Nephron progenitor cell (in vitro differentiated cells): ENCODE data around the gene PDZRN3.

Experiments used
- DNase-seq: peaks from one replicate; pipeline ENCODE4 v3.0.0; 2021
- H3K27ac Mint-ChIP-seq: 2 replicates; pipeline ENCODE4 v1.8.0; 2021; ENCODE audit warnings: mild to moderate bottlenecking, moderate library complexity, mixed read lengths
- H3K27me3 Mint-ChIP-seq: 2 replicates; pipeline ENCODE4 v1.8.0; 2021; ENCODE audit warnings: mild to moderate bottlenecking, low read depth, mixed read lengths; ENCODE audit not compliant: poor library complexity
- H3K36me3 Mint-ChIP-seq: 2 replicates; pipeline ENCODE4 v1.8.0; 2021; ENCODE audit warnings: low read depth, mixed read lengths
- H3K4me1 Mint-ChIP-seq: 2 replicates; pipeline ENCODE4 v1.8.0; 2021; ENCODE audit warnings: mixed read lengths
- H3K4me3 Mint-ChIP-seq: 2 replicates; pipeline ENCODE4 v1.8.0; 2021; ENCODE audit warnings: mild to moderate bottlenecking, moderate library complexity, mixed read lengths
- H3K9me3 Mint-ChIP-seq: 2 replicates; pipeline ENCODE4 v1.8.0; 2021; ENCODE audit warnings: mild to moderate bottlenecking, moderate library complexity, mixed read lengths
- CTCF ChIP-seq: fragments of 200-600 bp; sonication (generic); IDR thresholded peaks from 2 replicates; pipeline ENCODE4 v1.5.0; 2021; ENCODE audit warnings: antibody characterized with exemption

Gene PDZRN3

GRCh38 chr3:73385568-73385967 is 239.2 kb downstream of the PDZRN3 start:
- Mint-ChIP-seq H3K36me3 (peaks cover 90% of the 10 kb centered on the region), H3K4me1 (peaks cover 34% of the 10 kb centered on the region), H3K4me3 (no peak overlapping the region), H3K27me3 (no peaks in the 10 kb centered on the region), H3K9me3 (no peaks in the 10 kb centered on the region), H3K27ac (peak overlapping the region; percentile 23)
- TF ChIP-seq CTCF: no peak
- no peak for DNase-seq

- H3K9me3 Mint-ChIP-seq: no peaks in the 10 kb centered on the region
- H3K4me1 Mint-ChIP-seq: peaks cover 30% of the 10 kb centered on the region
- H3K36me3 Mint-ChIP-seq: peaks cover 78% of the 10 kb centered on the region
- H3K27ac Mint-ChIP-seq: peak overlapping the region; percentile 72
- no peak for DNase-seq
- H3K27me3 Mint-ChIP-seq: no peaks in the 10 kb centered on the region
- TF ChIP-seq CTCF: no peak
- no peak overlapping the region for H3K4me3 Mint-ChIP-seq
Measured at GRCh38 chr3:73384091-73384906, 240.4 kb downstream of the PDZRN3 start.

GRCh38 chr3:73383470-73384049 is 241.2 kb downstream of the PDZRN3 start:
- H3K27me3 Mint-ChIP-seq: no peaks in the 10 kb centered on the region
- TF ChIP-seq CTCF: no peak
- H3K4me3 Mint-ChIP-seq: no peak overlapping the region
- no peaks in the 10 kb centered on the region for H3K9me3 Mint-ChIP-seq
- no peak for DNase-seq
- peak overlapping the region; percentile 72 for H3K27ac Mint-ChIP-seq
- H3K4me1 Mint-ChIP-seq: peaks cover 25% of the 10 kb centered on the region
- peaks cover 72% of the 10 kb centered on the region for H3K36me3 Mint-ChIP-seq

GRCh38 chr3:73381551-73381950 is 243.2 kb downstream of the PDZRN3 start:
- no peak for TF ChIP-seq CTCF
- H3K27me3 Mint-ChIP-seq: no peaks in the 10 kb centered on the region
- H3K4me3 Mint-ChIP-seq: no peak overlapping the region
- DNase-seq: no peak
- peak overlapping the region; percentile 9 for H3K27ac Mint-ChIP-seq
- H3K4me1 Mint-ChIP-seq: peaks cover 10% of the 10 kb centered on the region
- H3K9me3 Mint-ChIP-seq: no peaks in the 10 kb centered on the region
- H3K36me3 Mint-ChIP-seq: peaks cover 54% of the 10 kb centered on the region

GRCh38 chr3:73380735-73381532 is 243.8 kb downstream of the PDZRN3 start:
- Mint-ChIP-seq H3K27me3 (no peaks in the 10 kb centered on the region), H3K36me3 (peaks cover 51% of the 10 kb centered on the region), H3K4me1 (peaks cover 11% of the 10 kb centered on the region), H3K4me3 (no peak overlapping the region), H3K9me3 (no peaks in the 10 kb centered on the region), H3K27ac (peak overlapping the region; percentile 9)
- no peak for TF ChIP-seq CTCF
- no peak for DNase-seq
